H1 (cell line): Measurements from ENCODE around the gene GABARAPL1. TPM values are rescaled to one million over a fixed set of nuclear protein-coding genes. Genes with fewer than 3 reads are reported as not detected.

Source experiments
- CTCF ChIA-PET: fragments of 300-600 bp; sonication (Branson Sonifier 250); formaldehyde crosslinking; loops from one replicate; lab custom pipeline; 2021; ENCODE audit not compliant: partially characterized antibody; lab: Charles Lee
- POLR2A ChIA-PET: fragments of 300-600 bp; sonication (Branson Sonifier 250); formaldehyde crosslinking; loops from one replicate; lab custom pipeline; 2021; ENCODE audit warnings: inconsistent platforms; ENCODE audit not compliant: partially characterized antibody; lab: Charles Lee
- DNase-seq, 2 experiments: peaks; one replicate each; pipeline versions ENCODE4 v3.0.0 to v3.0.0-alpha.2; 2010 to 2022; ENCODE audit warnings: low spot score in 2 of 2, low read depth in 1 of 2, mixed read lengths in 1 of 2
- FAIRE-seq: peaks from 2 replicates; lab custom pipeline; 2011; peaks lifted over from hg19 to GRCh38; lab: Jason Lieb, UNC
- H2AFZ ChIP-seq: 2 replicates; pipeline ENCODE4 v1.8.1; 2012; ENCODE audit warnings: low read length, inconsistent platforms
- H2AK5ac ChIP-seq: 2 replicates; pipeline ENCODE4 v1.6.1; 2013; ENCODE audit warnings: low read depth, low read length
- H2BK120ac ChIP-seq: replicated peaks from 2 replicates; pipeline ENCODE3; 2013; ENCODE audit warnings: low read depth, low read length, inconsistent platforms
- H2BK12ac ChIP-seq: 2 replicates; pipeline ENCODE4 v1.6.1; 2013; ENCODE audit warnings: low read depth, low read length
- H2BK15ac ChIP-seq: 2 replicates; pipeline ENCODE4 v1.6.1; 2013; ENCODE audit warnings: low read length
- H2BK20ac ChIP-seq: 2 replicates; pipeline ENCODE4 v1.6.1; 2013; ENCODE audit warnings: low read length
- H2BK5ac ChIP-seq: 2 replicates; pipeline ENCODE4 v1.6.1; 2013; ENCODE audit warnings: low read depth, low read length
- H3K14ac ChIP-seq: 2 replicates; pipeline ENCODE4 v1.6.1; 2013; ENCODE audit warnings: inconsistent platforms; ENCODE audit not compliant: insufficient read length
- H3K18ac ChIP-seq: 2 replicates; pipeline ENCODE4 v1.6.1; 2013; ENCODE audit warnings: low read length; ENCODE audit errors: extremely low read depth
- H3K23ac ChIP-seq: 2 replicates; pipeline ENCODE4 v1.6.1; 2013; ENCODE audit warnings: inconsistent platforms; ENCODE audit not compliant: insufficient read length
- H3K23me2 ChIP-seq: 2 replicates; pipeline ENCODE4 v1.6.1; 2013; ENCODE audit warnings: low read depth, low read length
- H3K27ac ChIP-seq: 2 replicates; pipeline ENCODE4 v1.6.1; 2011; ENCODE audit warnings: low read depth, low read length, inconsistent platforms
- H3K27me3 ChIP-seq, 4 experiments: replicated peaks in 1 of 4; 1 replicate in 1 of 4; 2 replicates in 3 of 4; pipeline versions ENCODE4 v1.6.1 to v1.8.1; 2011 to 2013; ENCODE audit warnings: low read length in 3 of 4, mild to moderate bottlenecking in 3 of 4, inconsistent platforms in 2 of 4, mixed read lengths in 2 of 4, moderate library complexity in 1 of 4; ENCODE audit not compliant: control insufficient read depth in 3 of 4, insufficient read depth in 3 of 4; ENCODE audit errors: extremely low read depth in 1 of 4
- H3K36me3 ChIP-seq, 4 experiments: 2 replicates each; pipeline versions ENCODE4 v1.6.1 to v1.8.1; 2011 to 2013; ENCODE audit warnings: mild to moderate bottlenecking in 4 of 4, low read length in 3 of 4, moderate library complexity in 2 of 4, control low read depth in 1 of 4, inconsistent platforms in 1 of 4; ENCODE audit not compliant: insufficient read depth in 4 of 4, control insufficient read depth in 2 of 4
- H3K4ac ChIP-seq: replicated peaks from 2 replicates; pipeline ENCODE3; 2013; ENCODE audit warnings: low read length, low read depth, mixed read lengths, inconsistent platforms; ENCODE audit not compliant: insufficient read length
- H3K4me1 ChIP-seq, 4 experiments: replicated peaks in 1 of 4; 1 replicate in 1 of 4; 2 replicates in 3 of 4; pipeline versions ENCODE4 v1.6.1 to v1.8.1; 2011 to 2013; ENCODE audit warnings: low read length in 3 of 4, inconsistent platforms in 2 of 4, mixed read lengths in 1 of 4; ENCODE audit not compliant: insufficient read depth in 4 of 4, control insufficient read depth in 3 of 4
- H3K4me2 ChIP-seq, 2 experiments: 2 replicates each; pipeline versions ENCODE4 v1.6.1 to v1.8.1; 2011 to 2013; ENCODE audit warnings: low read depth in 2 of 2, low read length in 2 of 2, control low read depth in 1 of 2, inconsistent platforms in 1 of 2, mild to moderate bottlenecking in 1 of 2; ENCODE audit not compliant: insufficient read depth in 1 of 2
- H3K4me3 ChIP-seq, 4 experiments: fragments of 200-600, 300-600 bp in 1 of 4; sonication (generic), shearing (Covaris generic), sonication (Bioruptor Twin) in 1 of 4; 2 replicates each; pipeline versions ENCODE4 v1.5.1 to v1.8.1; 2011 to 2016; ENCODE audit warnings: low read length in 4 of 4, low read depth in 3 of 4, control low read depth in 2 of 4, inconsistent platforms in 2 of 4, mild to moderate bottlenecking in 2 of 4, mixed read lengths in 1 of 4, moderate library complexity in 1 of 4; ENCODE audit not compliant: insufficient read depth in 2 of 4; ENCODE audit errors: extremely low read depth in 1 of 4
- H3K56ac ChIP-seq: replicated peaks from 2 replicates; pipeline ENCODE3; 2013; ENCODE audit warnings: low read depth, mild to moderate bottlenecking, mixed read lengths, low read length, inconsistent platforms; ENCODE audit not compliant: insufficient read length
- H3K79me1 ChIP-seq: 2 replicates; pipeline ENCODE4 v1.6.1; 2013; ENCODE audit warnings: low read depth, low read length, control low read depth
- H3K79me2 ChIP-seq, 2 experiments: 2 replicates each; pipeline versions ENCODE4 v1.6.1 to v1.8.1; 2012 to 2013; ENCODE audit warnings: low read length in 2 of 2, mild to moderate bottlenecking in 2 of 2, inconsistent platforms in 1 of 2; ENCODE audit not compliant: insufficient read depth in 2 of 2, control insufficient read depth in 1 of 2
- H3K9ac ChIP-seq, 4 experiments: replicated peaks in 1 of 4; 1 replicate in 1 of 4; 2 replicates in 3 of 4; pipeline versions ENCODE4 v1.6.1 to v1.8.1; 2011 to 2013; ENCODE audit warnings: low read depth in 3 of 4, low read length in 3 of 4, control low read depth in 2 of 4, mild to moderate bottlenecking in 2 of 4, moderate library complexity in 2 of 4, inconsistent platforms in 1 of 4; ENCODE audit errors: extremely low read depth in 1 of 4
- H3K9me3 ChIP-seq, 2 experiments: 2 replicates each; pipeline versions ENCODE4 v1.6.1 to v1.8.1; 2012 to 2013; ENCODE audit warnings: mild to moderate bottlenecking in 2 of 2, moderate library complexity in 2 of 2, control low read depth in 1 of 2, inconsistent platforms in 1 of 2, low read depth in 1 of 2, low read length in 1 of 2, mixed read lengths in 1 of 2; ENCODE audit not compliant: insufficient read depth in 2 of 2
- H4K20me1 ChIP-seq, 2 experiments: replicated peaks in 1 of 2; 2 replicates each; pipeline versions ENCODE3 to v1.8.1; 2011 to 2013; ENCODE audit warnings: inconsistent platforms in 2 of 2, low read length in 2 of 2, mild to moderate bottlenecking in 1 of 2; ENCODE audit not compliant: insufficient read depth in 2 of 2, control insufficient read depth in 1 of 2
- H4K5ac ChIP-seq: 2 replicates; pipeline ENCODE4 v1.6.1; 2013; ENCODE audit warnings: low read length, low read depth, mixed read lengths, inconsistent platforms; ENCODE audit not compliant: insufficient read length
- H4K8ac ChIP-seq: 2 replicates; pipeline ENCODE4 v1.8.0; 2013; ENCODE audit warnings: mild to moderate bottlenecking, moderate library complexity, low read length, inconsistent platforms; ENCODE audit not compliant: insufficient read depth; ENCODE audit errors: extremely low read depth
- H4K91ac ChIP-seq: replicated peaks from 2 replicates; pipeline ENCODE3; 2013; ENCODE audit warnings: low read length, mixed read lengths, inconsistent platforms; ENCODE audit not compliant: insufficient read length
- BACH1 ChIP-seq: IDR thresholded peaks from 2 replicates; pipeline ENCODE4 v1.6.1; 2012; ENCODE audit warnings: low read length, improper control_type of control experiment
- CTBP2 ChIP-seq: IDR thresholded peaks from 2 replicates; pipeline ENCODE4 v1.7.0; 2011; ENCODE audit warnings: borderline replicate concordance, mild to moderate bottlenecking, moderate library complexity, mixed read lengths, low read length; ENCODE audit not compliant: insufficient read depth, insufficient read length
- KDM4A ChIP-seq: IDR thresholded peaks from one replicate; pipeline ENCODE4 v1.7.1; 2012; ENCODE audit warnings: low read depth, mild to moderate bottlenecking, moderate library complexity, low read length, inconsistent platforms; ENCODE audit not compliant: severe bottlenecking
- MAFK ChIP-seq: IDR thresholded peaks from 2 replicates; pipeline ENCODE4 v1.6.1; 2012; ENCODE audit warnings: low read depth, mild to moderate bottlenecking, improper control_type of control experiment, low read length
- SIRT6 ChIP-seq: IDR thresholded peaks from one replicate; pipeline ENCODE4 v1.7.1; 2012; ENCODE audit warnings: low read length, inconsistent platforms
- SIX5 ChIP-seq: IDR thresholded peaks from 2 replicates; pipeline ENCODE4 v1.6.1; 2011; ENCODE audit warnings: mild to moderate bottlenecking, low read depth, low read length
- SP4 ChIP-seq: IDR thresholded peaks from 2 replicates; pipeline ENCODE4 v1.6.1; 2012; ENCODE audit warnings: low read length, inconsistent platforms
- TAF1 ChIP-seq: IDR thresholded peaks from 2 replicates; pipeline ENCODE4 v1.6.1; 2011; ENCODE audit warnings: mild to moderate bottlenecking, low read depth, low read length
- TEAD4 ChIP-seq: IDR thresholded peaks from 2 replicates; pipeline ENCODE4 v1.6.1; 2012; ENCODE audit warnings: low read depth, low read length, inconsistent platforms, mixed read lengths
- WGBS, 2 experiments: shearing (Covaris generic) in 1 of 2; methylation state at CpG; one replicate each; pipeline versions ENCODE4 v1.1.6 to v1.1.7; 2013 to 2015; ENCODE audit warnings: low lambda C conversion rate in 2 of 2, mixed read lengths in 2 of 2, inconsistent platforms in 1 of 2, low coverage in 1 of 2, missing lambda C conversion rate in 1 of 2; ENCODE audit not compliant: insufficient replicate concordance in 2 of 2, insufficient coverage in 1 of 2, insufficient read length in 1 of 2; ENCODE audit errors: extremely low coverage in 1 of 2, missing lambda C conversion rate in 1 of 2; 5-methylcytosine and 5-hydroxymethylcytosine counted together
- polyA plus RNA-seq, 7 experiments: library from polyadenylated mRNA; depleted of rRNA in 3 of 7; stranded (reverse) in 5 of 7; unstranded in 2 of 7; fragments of >200 nt in 5 of 7; fragments of 200-250 nt in 2 of 7; gene quantifications; 1 replicate in 5 of 7; 2 replicates in 1 of 7; 4 replicates in 1 of 7; pipeline versions ENCODE4 v1.2.1 to v1.2.3, GENCODE V29; 2011 to 2013; ENCODE audit warnings: missing spikeins in 2 of 7, mixed read lengths in 2 of 7
- total RNA-seq: library from RNA; stranded (reverse); fragmentation: NEBNext Ultra II Directional; extraction: Animal tissue kit (Norgen Biotek cat#: 25700); gene quantifications from 2 replicates; pipeline ENCODE4 v1.2.1, GENCODE V29; 2021
- TF ChIP-seq, protein P1 (sequence below): IDR thresholded peaks from 2 replicates; pipeline ENCODE4 v1.6.1; 2011; ENCODE audit warnings: low read depth, mild to moderate bottlenecking, low read length; ENCODE audit not compliant: insufficient read depth

The GABARAPL1 gene
- total and polyA plus RNA-seq, 2 of the 8 experiments (the other 6 are each of a cell fraction or from before 2014, with no cell fraction given), result 56.1 to 87.9 TPM

DNA sequence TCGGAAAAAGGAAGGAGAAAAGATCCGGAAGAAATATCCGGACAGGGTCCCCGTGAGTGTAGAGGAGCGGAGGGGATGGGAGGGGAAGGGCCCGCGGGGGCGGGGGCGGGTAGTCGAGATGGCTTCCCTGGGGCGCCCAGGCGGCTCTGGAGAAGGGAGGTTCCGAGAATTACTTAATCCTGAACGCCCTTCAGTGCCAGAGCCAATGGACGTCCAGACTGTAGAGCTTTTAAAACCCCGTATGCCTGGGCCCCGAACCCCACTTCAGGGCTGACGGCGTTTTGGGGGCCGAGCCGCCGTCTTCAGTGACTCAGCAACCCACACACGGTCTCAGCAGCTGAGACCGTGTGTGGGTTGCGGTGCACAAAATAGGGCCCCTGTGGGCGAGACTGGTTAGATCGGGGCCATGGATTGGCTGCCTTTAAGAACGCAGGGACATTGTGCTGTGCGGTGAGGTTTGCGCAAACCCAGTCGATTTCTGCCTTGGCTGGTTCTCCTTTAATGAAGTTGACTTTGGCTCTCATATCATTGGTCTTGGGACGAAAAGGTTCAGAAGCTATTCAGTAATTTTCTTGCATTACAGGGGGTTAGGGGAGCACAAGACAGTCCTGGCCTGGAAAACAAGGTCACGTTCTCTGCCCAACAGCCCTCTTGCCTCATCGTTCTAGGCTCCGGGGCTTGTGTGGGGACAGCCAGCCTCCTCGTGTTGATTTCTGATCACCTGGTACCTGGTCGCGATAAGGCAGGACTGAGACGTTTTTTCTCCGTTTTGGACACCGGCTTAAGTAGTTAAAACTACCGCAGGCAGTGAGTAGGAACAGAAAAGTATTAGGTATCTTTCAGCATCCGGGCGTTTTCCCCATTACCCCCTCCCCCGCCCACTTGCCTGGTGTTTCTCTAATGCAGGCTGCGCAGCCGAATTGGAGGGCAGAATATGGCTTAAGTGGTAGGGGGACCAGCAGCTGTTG is 775 bp downstream of the GABARAPL1 start:
- H3K27me3 ChIP-seq, result no peaks in the 10 kb centered on the region
- DNase-seq, result peak in 1 of 2 experiments; percentile 68
- H3K27ac ChIP-seq, result peak overlapping the region; percentile 86
- no peak overlapping the region for H3K4ac ChIP-seq
- H3K23me2 ChIP-seq, result peaks cover 8% of the 10 kb centered on the region
- H4K8ac ChIP-seq, result peak overlapping the region; percentile 96
- peak overlapping the region; percentile 8 for H4K5ac ChIP-seq
- H2BK15ac ChIP-seq, result peak overlapping the region; percentile 48; the same call in 1 of the 2 replicates
- peak overlapping the region; percentile 78 to 93 (median 88) for H3K9ac ChIP-seq
- H4K91ac ChIP-seq, result no peak overlapping the region
- no peak overlapping the region for H3K23ac ChIP-seq
- no peak overlapping the region for H3K56ac ChIP-seq
- no peak overlapping the region; the same call in 1 of the 2 replicates for H3K18ac ChIP-seq
- H2AK5ac ChIP-seq, result no peak overlapping the region
- peaks cover 0 to 10% (median 3%) of the 10 kb centered on the region in 4 experiments; a peak in 5 of 7 replicates for H3K4me1 ChIP-seq
- H3K14ac ChIP-seq, result no peak overlapping the region
- H2BK5ac ChIP-seq, result peak overlapping the region; percentile 26; the same call in 1 of the 2 replicates
- WGBS, 2 experiments, result 1% methylated on average over 39 of the region's 47 CpGs; no CpG with 5 or more reads in 1 of the 2 experiments
- H2AFZ ChIP-seq, result peak overlapping the region; percentile 85
- no peaks in the 10 kb centered on the region for H3K9me3 ChIP-seq
- CTCF ChIA-PET, result interaction anchor here (0.6 to 2.2 kb wide), 7 partner anchors 11 to 285 kb away, joined by 3 to 8 read pairs (median 4); no protein-coding TSS in a partner anchor
- H2BK12ac ChIP-seq, result peak overlapping the region; percentile 13; the same call in 1 of the 2 replicates
- peaks cover 0 to 6% (median 0%) of the 10 kb centered on the region in 4 experiments; a peak in 2 of 8 replicates for H3K36me3 ChIP-seq
- POLR2A ChIA-PET, result interaction anchor here (0.6 to 3.1 kb wide), 8 partner anchors 8 to 509 kb away, joined by 3 to 14 read pairs (median 4); no protein-coding TSS in a partner anchor
- peak overlapping the region; percentile 72 to 94 for H3K4me2 ChIP-seq
- no peak overlapping the region for H2BK20ac ChIP-seq
- H3K79me2 ChIP-seq, result peaks cover 0 to 38% of the 10 kb centered on the region in 2 experiments; a peak in 3 of 4 replicates
- no peak overlapping the region for H2BK120ac ChIP-seq
- H4K20me1 ChIP-seq, result no peaks in the 10 kb centered on the region
- no peak for FAIRE-seq
- peak overlapping the region; percentile 66 to 97 (median 88) for H3K4me3 ChIP-seq
- peaks cover 2% of the 10 kb centered on the region; the same call in 1 of the 2 replicates for H3K79me1 ChIP-seq
- TF ChIP-seq TAF1 (0 out of 2 replicates have a peak, but pooled peaks have one; percentile 18), MAFK (no peak; the same call in 1 of the 2 replicates), TEAD4 (no peak), CTBP2 (no peak), SIX5 (no peak), SIRT6 (no peak), SP4 (no peak), KDM4A (no peak), BACH1 (peak; percentile 52)
- TF ChIP-seq, protein P1, sequence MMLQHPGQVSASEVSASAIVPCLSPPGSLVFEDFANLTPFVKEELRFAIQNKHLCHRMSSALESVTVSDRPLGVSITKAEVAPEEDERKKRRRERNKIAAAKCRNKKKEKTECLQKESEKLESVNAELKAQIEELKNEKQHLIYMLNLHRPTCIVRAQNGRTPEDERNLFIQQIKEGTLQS, result no peak
